ENCODE measurements around the gene RIPOR3.
"Not testable (repeated sequence)": the region's sequence is repeated elsewhere in the genome, so short reads cannot be mapped to it uniquely, and the experiment has no call there.

Gene RIPOR3

DNA sequence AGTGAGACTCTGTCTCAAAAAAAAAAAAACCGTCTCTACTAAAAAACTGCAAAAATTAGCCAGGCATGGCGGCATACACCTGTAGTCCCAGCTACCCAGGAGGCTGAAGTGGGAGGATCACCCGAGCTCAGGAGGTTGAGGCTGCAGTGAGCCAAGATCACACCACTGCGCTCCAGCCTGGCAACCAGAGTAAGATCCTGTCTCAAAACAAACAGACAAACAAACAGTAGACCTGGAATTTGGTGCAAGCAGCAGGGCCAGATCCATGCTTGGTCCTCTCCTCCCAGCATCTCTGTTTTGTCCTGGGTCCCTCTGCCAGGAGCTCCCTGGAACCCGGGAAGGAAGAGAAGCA lies 11.6 kb downstream of the RIPOR3 start:
- DNase-seq (ENCODE audit: low read depth, low spot score) = no peak

DNA sequence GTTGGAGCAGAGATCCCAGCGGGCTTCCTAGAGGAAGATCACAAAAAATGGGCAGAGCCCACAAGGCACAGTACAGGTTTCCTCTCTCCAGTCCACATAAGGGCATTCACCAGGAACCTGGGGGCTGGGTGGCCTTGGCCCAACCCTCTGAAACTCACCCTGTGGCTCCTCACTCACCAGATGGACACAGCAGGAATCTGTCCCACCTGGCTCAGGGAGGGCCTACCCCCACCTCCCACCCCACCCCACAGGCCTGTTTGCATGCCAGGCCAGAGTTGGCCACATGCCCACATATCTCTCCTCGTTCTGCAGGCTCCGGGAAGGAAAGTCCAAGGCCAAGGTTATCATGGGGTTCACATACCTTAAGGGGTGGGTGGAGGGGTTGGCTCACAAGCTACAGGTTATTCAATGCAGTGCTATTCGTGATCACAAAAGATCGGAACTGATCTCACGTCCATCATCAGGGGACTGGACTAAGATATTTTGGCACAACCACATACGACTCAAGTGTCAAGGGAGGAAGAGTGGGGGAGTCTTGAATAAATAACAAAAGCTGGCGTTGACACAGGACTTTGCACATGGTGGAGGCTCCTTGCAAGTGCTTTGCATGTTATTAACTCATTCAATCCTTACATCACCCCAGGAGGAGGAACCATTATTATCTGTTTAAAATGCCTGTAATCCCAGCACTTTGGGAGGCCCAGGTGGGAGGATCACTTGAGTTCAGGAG lies 13.0 kb downstream of the RIPOR3 start:
- no peak for DNase-seq (ENCODE audit: low read depth, low spot score)

DNA sequence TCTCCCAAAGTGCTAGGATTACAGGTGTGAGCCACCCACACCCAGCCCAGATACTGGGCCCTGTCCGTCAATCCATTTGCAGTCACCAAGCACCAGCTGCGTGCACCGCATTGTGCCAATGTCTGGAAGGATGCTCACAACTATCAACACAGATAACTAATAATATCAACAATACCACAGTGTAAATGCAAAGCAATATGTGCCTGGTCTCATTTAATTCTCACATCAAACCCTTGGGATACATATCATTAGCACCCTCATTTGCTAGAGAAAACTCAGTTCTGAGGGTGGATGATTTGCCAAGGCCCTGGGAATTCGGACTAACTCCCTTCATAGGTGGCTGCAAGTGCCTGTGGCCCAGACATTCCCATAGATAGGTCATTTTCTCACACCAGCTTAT lies 14.5 kb downstream of the RIPOR3 start:
- DNase-seq (ENCODE audit: low read depth, low spot score) = no peak

DNA sequence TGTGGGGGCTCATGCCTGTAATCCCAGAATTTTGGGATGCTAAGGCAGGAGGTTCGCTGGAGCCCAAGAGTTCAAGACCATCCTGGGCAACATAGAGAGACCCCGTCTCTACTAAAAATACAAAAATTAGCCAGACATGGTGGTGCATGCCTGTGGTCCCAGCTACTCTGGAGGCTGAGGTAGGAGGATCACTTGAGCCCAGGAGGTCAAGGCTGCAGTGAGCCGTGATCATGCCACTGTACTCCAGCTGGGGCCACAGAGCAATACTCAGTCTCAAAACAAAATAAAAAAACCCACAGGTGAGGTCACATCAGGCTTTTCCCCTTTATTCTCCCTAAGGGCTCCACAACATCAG lies 15.0 kb downstream of the RIPOR3 start:
- not testable (repeated sequence) for DNase-seq (ENCODE audit: low read depth, low spot score)

DNA sequence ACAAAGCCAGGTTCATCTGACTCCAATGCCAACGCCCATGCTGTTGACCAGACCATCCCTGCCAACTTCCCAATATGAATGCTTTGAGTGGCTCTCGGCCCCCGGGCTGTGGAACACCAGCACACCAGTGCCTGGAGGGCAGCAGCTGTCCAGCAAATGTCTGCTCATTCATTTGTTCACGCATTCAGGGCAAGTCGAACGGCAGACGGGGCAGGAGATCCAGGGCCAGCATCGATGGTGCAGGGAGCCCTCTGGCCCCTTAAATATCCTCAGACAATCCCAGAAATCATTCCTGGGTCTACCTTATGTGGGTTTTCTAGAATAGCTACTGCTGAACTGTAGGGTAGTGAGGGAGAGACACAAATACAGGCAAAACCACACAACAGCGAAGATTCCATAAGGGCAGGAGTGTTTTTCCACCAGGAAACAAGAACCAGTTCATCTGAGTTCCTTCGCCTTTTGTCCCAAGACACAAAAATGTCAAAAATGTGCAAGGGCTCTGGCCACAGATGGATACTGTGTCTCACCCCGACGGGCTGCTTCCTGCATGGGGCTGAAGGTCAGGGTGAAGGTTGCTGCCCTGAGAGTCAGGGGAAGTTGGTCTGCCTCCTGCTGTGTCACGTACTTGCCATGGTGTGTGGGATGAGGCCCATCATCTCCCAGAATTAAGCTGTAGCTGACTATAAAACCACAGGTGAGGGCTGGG lies 15.5 kb downstream of the RIPOR3 start:
- no peak for DNase-seq (ENCODE audit: low read depth, low spot score)

DNA sequence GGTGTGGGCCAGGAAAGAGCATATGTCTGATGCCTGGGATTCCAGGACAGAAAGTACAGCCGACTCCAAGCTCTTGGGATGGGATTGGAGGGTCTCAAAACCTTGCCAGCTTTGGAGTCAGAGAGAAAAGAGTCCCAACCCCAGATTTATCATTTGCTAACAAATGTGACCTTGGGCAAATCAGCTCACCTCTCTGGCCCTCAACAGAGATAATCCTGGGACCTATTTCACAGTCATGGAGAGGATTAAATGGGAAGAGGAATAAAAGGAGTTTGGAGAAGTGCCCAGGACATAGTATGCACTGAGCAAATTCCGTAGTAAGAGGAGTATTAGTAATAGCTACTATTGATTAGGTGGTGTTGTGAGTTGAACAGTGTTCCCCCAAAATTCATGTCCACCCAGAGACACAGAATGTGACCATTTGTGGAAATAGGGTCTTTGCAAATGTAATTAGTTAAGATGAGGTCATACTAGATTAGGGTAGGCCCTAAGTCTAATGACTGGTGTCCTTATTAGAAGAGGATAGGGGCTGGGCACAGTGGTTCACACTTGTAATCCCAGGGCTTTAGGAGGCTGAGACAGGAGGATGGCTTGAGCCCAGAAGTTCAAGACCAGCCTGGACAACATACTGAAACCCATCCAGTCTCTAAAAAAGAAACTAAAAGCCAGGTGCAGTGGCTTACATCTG lies 17.1 kb downstream of the RIPOR3 start:
- DNase-seq (ENCODE audit: low read depth, low spot score) = no peak

DNA sequence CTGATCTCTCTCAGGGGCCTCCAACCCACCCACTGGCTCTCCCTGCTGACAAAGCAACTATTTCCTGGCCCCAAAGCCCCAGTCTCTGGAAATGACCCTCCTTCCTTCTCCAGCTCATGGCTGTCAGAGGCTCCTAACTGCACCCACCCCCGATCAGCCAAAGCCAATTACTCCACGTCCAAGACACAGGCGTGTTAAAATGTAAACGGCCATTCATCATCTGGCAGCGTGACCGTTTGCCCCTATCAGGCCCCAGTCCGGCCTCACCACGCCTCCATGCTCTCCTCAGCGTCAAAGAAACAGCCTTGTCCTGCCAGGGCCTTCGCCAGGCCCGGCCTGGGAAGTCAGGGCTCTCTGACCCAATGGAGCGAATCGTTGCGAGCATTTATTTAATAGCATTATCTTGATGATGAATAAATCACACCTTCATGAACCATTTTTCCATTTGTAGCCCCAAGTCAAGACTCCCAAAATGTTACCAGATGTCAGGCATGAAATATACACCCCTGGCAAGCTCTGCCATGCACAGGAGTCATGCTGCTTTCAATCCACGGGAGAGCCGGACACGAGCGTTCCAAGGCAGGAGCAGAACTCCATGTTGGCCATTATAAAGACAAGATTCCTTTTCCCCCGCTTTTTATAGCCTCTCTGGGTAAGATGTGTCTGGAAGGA lies 17.7 kb downstream of the RIPOR3 start:
- DNase-seq (ENCODE audit: low read depth, low spot score) = no peak

DNA sequence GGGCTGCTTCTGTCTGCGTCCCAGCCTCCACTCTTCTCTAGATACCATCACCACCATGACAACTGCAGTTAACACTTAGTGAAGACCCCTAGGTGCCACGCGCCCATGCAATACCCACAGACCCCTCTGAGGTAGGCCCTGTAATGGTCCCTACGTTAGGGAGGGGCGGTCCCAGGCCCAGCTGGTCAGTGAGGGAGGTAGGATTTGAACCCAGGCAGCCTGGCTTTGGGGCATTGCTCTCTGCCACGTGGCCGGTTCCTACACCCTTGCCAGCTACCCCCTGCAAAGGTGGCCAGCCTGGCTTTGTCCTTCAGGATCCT lies 18.2 kb downstream of the RIPOR3 start:
- DNase-seq (ENCODE audit: low read depth, low spot score) = no peak

DNA sequence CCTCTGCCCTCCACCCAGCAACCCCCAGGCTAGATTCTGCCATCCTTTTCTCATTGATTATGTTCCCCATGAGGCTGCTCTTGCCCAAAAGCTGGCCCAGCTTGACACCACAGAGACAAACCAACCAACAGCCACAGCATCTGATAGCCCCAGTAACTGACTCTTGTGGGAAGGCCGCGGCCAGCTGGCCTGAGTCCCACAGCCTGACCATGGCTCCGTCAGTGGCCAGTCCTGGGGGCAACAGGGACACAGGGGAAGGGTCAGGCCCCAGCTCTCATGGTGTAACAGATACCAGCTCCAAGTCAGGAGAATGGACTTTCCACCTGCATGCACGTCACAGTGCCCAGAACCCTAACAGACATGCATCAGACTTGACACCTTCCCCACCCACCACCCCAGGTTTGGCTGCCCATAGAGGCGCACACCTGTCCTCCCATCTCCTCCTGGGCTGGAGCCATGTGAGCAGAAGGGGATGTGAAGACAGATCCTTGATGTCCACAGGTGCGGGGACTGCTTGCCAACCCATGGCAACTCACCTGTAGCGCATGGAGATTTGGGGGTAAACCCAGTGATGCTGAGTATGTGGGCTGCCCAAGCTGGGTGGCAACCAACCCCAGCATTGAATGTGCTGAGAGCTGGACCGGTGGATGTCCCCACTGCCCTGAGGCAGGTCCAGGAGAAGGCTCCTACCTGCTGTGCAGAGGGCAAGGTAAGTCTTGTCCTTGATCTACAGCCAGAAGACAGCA lies 18.8 kb downstream of the RIPOR3 start:
- no peak for DNase-seq (ENCODE audit: low read depth, low spot score)

DNA sequence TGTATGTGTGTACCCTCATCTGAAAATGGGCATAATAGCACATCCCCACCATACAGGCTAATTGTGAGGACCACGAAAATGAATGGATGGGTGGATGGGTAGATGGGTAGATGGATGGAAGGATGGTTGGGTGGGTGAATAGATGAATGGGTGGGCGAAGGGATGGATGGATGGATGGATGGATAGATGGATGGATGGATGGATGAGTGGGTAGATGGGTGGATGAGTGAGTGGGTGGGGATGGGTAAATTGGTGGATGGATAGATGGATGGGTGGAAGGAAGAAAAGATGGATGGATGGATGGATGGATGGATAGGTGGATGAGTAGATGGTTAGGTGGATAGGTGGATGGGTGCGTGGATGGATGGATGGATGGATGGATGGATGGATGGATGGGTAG lies 19.7 kb downstream of the RIPOR3 start:
- DNase-seq (ENCODE audit: low read depth, low spot score) = no peak

DNA sequence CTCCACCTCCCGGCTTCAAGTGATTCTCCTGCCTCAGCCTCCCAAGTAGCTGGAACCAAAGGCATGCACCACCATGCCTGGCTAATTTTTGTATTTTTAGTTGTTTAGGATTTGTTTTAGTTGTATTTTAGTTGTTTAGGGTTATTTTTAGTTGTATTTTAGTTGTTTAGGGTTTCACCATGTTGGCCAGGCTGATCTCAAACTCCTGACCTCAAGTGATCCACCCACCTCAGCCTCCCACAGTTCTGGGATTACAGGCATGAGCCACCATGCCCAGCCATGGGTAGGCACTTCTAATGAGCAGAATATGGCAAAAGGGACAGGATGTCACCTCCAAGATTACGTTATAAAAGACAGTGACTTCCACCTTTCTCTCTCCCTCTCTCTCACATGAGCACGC lies 20.3 kb downstream of the RIPOR3 start:
- not testable (repeated sequence) for DNase-seq (ENCODE audit: low read depth, low spot score)

DNA sequence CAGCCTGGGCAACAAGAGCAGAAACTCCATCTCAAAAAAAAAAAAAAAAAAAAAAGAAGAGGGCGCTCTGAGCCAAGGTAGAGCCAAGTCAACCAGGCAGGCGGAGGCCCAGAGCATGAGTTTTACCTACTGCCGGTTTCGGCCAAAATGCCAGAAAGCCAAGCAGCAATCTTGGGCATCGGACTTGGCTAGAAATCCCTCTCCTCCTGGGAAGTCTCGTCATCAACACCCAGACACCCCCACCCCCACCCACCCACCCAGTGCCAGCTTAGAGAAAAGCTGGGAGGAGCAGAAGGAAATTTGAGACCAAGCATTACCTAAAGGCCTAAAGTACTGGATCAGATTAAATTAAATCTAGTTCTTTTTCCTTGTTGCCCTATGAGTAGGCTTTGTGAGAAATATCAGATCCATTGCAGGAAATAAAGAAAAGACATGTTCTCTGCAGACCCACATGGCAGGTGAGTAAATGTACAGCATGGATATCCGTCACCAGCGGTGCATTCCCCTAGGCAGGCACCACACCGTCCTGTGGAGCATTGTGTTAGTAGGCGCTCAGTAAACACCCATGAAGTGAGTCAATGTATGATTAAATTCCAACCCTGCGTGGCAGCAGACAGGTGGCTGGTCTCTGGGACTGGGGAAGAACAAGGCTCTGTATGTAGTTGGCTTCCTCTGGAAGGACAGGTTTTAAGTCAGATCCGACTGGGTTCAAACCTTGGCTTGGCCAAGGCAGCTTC lies 21.0 kb downstream of the RIPOR3 start:
- DNase-seq (ENCODE audit: low read depth, low spot score) = no peak

DNA sequence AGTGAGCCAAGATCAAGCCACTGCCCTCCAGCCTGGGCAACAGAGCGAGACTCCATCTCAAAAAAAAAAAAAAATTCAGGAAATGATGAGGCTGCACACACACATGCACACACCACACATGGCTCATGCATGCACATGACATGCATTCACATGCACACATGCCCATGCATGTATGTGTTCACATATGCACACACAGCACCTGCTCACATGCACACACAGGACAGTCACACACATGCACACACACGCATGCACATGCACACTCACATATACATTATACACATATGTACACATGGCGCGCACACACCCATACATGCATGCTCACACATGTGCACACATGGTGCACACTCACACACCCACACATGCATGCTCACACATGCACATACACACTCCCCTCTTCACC lies 22.5 kb downstream of the RIPOR3 start:
- DNase-seq (ENCODE audit: low read depth, low spot score) = no peak

DNA sequence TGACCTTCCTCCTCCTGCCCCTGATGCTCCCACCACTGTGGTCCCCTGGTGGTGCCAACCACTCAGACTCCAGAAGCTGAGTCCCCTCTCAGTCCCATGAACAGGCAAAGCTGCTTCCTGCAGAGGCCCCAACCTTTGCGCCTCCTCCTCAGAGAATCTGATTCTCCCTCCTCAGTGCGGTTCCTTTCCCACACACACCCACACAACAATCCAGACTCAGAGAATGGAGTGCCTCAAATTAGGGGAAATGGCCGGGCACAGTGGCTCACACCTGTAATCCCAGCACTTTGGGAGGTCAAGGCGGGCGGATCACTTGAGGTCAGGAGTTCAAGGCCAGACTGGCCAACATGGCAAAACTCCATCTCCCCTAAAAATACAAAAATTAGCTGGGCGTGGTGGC lies 23.0 kb downstream of the RIPOR3 start:
- DNase-seq (ENCODE audit: low read depth, low spot score) = no peak

DNA sequence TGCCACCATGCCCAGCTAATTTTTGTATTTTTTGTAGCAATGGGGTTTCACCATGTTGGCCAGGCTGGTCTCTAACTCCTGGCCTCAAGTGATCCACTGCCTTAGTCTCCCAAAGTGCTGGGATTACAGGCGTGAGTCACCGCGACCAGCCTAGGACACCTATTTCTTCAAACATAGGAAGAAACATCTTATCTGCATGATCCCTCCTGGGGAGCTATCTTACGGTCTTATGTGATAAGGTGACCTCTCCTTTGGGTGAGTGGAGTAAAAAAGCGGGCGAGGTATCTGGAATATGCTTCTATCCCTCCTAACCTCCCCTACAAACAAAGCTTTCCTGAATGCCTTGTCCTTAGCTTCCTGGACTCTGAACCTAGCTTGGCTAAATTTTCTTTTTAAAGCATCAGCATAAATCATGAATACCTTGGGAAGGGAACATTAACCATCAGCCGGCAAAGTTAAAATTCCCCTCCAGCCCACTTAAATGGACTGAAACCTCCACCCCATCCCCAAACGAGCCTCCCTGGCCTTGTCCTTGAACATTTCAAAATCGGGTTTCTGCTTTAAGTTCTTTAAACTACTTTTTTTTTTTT lies 24.5 kb downstream of the RIPOR3 start:
- no peak for DNase-seq (ENCODE audit: low read depth, low spot score)

DNA sequence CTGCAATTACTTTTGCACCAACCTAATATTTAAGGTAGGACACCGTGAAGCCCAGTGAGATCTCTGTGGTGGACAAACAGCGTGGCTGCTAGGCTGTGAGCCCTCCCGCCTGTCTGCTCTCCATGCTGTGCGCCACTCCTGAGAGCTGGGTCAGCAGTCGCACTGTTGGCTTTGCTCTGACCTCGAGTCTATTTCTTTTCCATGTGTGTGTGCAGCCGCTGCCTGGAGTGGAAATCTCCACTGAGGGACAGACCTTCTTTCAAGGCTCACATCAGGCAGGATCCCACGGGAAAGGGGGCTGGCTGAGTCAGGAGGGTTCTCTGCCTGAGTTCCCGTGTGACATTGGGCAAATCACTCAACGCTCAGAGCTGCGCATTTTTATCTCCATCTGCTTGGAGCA lies 27.1 kb downstream of the RIPOR3 start:
- no peak for DNase-seq (ENCODE audit: low read depth, low spot score)

DNA sequence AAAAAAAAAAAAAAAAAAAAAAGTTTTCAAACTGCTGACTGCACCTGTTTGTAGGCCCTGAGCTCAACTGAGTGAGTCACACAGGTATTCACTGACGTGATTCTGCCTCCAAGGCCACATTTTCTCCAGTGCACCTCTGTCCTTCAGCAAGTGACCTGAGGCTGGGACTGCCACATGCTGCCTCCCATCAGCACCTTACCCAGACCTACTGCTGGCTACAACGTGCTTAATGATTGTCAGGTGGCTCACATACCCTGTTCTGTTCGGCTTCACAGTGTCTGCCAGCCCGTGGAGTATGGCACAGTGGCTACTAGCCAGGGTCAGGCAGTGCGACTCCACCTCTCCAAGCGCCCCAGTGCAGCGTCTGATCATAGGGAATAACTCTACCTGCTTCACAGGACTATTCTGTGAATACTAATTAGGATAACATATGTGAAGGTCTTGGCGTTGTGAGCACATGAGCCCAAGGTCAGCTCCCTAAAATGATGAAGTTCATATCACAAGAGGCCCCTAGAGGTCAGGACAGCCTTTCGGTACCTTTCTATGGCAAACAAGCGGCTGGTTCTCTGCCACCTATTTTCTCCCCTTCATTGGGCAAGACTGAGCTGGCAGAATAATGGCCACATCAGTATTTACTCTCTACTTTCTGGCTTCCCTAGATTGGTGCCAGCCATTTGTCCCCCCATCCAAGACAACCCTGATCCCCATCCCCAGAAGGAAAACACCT lies 28.1 kb downstream of the RIPOR3 start:
- no peak for DNase-seq (ENCODE audit: low read depth, low spot score)

DNA sequence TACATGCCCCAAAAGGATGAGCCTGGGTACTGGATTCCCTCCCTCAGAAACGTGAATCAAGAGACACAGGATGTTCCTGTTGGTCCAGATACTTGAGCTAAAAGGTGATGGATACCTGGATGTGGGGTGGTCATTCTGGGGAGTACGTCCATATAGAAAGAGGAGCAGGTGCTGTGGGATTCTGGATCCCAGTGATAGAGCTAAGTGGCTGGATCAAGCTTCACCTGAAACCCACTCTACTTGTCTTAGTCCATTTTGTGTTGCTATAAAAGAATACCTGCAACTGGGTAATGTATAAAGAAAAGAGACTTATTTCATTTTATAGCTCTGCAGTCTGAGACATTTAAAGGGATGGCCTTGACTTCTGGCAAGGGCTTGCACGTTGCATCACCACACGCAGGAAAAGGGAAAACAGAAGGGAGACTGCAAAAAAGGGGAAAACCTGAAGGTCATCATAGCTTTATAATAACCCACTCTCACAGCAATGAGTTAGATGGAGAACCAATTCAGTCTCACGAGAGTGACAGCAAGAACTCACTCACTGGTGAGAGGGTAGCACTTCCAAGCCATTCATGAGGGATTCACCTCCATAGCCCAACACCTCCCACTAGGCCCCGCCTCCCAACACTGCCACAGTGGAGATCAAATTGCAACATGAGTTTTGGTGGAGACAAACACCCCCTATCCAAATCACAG lies 31.2 kb downstream of the RIPOR3 start:
- no peak for DNase-seq (ENCODE audit: low read depth, low spot score)

DNA sequence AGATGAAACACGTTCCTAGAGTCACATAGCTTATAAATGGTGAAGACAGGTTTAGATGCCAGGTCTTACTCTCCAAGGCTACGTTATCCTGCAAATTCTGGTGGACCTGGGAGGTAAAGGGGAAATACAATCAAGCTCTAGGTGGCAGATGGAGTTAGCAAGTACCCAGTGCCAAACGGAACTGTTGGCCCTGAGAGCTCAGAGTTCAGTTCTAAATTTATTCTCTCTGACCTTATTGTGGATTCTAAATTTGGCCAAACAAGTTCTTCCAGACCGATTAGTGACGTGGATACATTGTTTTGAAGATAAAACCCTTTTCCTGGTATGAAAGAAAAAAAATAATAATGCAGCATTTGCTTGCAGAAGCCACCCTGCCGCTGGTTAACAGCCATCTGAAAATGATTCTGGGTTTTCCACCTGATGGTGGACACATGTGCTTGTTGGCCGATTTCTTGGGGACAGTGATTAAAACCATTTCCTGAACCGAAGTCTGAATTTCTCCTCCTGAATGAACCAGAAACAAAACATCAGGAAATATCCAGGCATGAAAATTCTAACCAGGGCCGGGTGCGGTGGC lies 32.5 kb downstream of the RIPOR3 start:
- DNase-seq (ENCODE audit: low read depth, low spot score) = no peak

All from brain pericyte (primary cell).